ENCODE results near the gene TBPL2.

DNA sequence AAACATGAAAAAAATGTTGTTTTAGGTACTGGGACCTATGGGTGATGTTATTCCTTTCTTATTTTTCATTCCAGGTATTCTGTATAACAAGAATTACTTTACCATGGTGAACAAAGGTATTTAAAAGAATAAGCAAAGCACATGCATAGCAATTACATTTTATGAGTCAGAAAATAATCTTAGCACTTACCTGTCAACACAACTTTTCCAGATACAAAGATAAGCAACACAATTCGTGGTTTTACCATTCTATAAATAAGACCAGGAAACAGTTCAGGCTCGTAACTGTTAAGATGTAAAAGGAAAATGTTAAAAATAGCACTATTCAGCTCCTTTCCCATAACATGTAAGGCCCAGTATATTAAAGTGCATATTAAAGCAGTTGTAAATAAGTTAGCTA, 16.4 kb downstream of the TBPL2 start:
- TF ChIP-seq, protein P1, sequence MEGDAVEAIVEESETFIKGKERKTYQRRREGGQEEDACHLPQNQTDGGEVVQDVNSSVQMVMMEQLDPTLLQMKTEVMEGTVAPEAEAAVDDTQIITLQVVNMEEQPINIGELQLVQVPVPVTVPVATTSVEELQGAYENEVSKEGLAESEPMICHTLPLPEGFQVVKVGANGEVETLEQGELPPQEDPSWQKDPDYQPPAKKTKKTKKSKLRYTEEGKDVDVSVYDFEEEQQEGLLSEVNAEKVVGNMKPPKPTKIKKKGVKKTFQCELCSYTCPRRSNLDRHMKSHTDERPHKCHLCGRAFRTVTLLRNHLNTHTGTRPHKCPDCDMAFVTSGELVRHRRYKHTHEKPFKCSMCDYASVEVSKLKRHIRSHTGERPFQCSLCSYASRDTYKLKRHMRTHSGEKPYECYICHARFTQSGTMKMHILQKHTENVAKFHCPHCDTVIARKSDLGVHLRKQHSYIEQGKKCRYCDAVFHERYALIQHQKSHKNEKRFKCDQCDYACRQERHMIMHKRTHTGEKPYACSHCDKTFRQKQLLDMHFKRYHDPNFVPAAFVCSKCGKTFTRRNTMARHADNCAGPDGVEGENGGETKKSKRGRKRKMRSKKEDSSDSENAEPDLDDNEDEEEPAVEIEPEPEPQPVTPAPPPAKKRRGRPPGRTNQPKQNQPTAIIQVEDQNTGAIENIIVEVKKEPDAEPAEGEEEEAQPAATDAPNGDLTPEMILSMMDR (IDR thresholded peaks at IDR 0.05; ENCODE audit: low read depth, low read length): no peak
- TF ChIP-seq POLR2A (IDR thresholded peaks at IDR 0.05; ENCODE audit: extremely low read depth, insufficient read length): no peak
- TF ChIP-seq, protein P2, sequence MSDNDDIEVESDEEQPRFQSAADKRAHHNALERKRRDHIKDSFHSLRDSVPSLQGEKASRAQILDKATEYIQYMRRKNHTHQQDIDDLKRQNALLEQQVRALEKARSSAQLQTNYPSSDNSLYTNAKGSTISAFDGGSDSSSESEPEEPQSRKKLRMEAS (IDR thresholded peaks at IDR 0.05; ENCODE audit: low read depth, low read length): no peak
